ENCODE measurements around the gene FAM228A. TPM values are rescaled to one million over a fixed set of nuclear protein-coding genes. Genes with fewer than 3 reads are reported as not detected.

The FAM228A gene
- total and polyA plus RNA-seq, 2 donors (not counting 1 experiment from before 2014, with no cell fraction given) = 0.07 TPM; not detected in 1

GRCh38 chr2:24160761-24161160 is 14.1 kb upstream of the FAM228A start:
- Histone ChIP-seq H3K27me3 (replicated peaks in 1 of 4; ENCODE audit: control extremely low read depth in 1 of 4, control insufficient read depth in 3 of 4, insufficient read depth in 4 of 4, low read length in 3 of 4) (no peaks in the 10 kb centered on the region), H3K9ac (ENCODE audit: low read length) (no peak overlapping the region), H3K4me1 (ENCODE audit: control insufficient read depth in 2 of 2, insufficient read depth in 2 of 2, low read length in 2 of 2) (peaks cover 8 to 11% of the 10 kb centered on the region in 2 donors), H4K20me1 (ENCODE audit: control insufficient read depth, insufficient read depth, low read length, poor library complexity, severe bottlenecking) (no peaks in the 10 kb centered on the region), H3K79me2 (ENCODE audit: control insufficient read depth, insufficient read depth, low read length) (no peaks in the 10 kb centered on the region), H3K27ac (ENCODE audit: low read length in 2 of 2) (no peak overlapping the region), H3K4me2 (replicated peaks; ENCODE audit: low read depth, low read length, poor library complexity, severe bottlenecking) (no peak overlapping the region), H3K36me3 (replicated peaks in 1 of 2; ENCODE audit: control extremely low read depth in 1 of 2, control insufficient read depth in 1 of 2, extremely low read depth in 1 of 2, insufficient read depth in 2 of 2, low read length in 1 of 2) (no peaks in the 10 kb centered on the region), H2AFZ (ENCODE audit: insufficient read depth, low read depth, low read length, poor library complexity, severe bottlenecking) (no peak overlapping the region), H3K9me3 (ENCODE audit: control extremely low read depth in 1 of 3, control insufficient read depth in 2 of 3, insufficient read depth in 1 of 3, low read length in 2 of 3) (peaks cover 0 to 5% (median 4%) of the 10 kb centered on the region in 3 donors), H3K4me3 (ENCODE audit: control extremely low read depth in 1 of 5, extremely low read depth in 1 of 5, insufficient read depth in 1 of 5, low read depth in 2 of 5, low read length in 4 of 5) (no peak overlapping the region)
- DNase-seq (no peak), ATAC-seq (ENCODE audit: low read depth) (no peak)
- ChIA-PET POLR2A (no interaction called here), CTCF (interaction anchor here (2.7 kb wide), 1 partner anchor 336 kb away, joined by 9 read pairs; no protein-coding TSS in a partner anchor)
- Mint-ChIP-seq H3K4me3 (no peak overlapping the region), H3K9me3 (ENCODE audit: insufficient read depth) (no peaks in the 10 kb centered on the region), H3K4me1 (peaks cover 9% of the 10 kb centered on the region), H3K27me3 (no peaks in the 10 kb centered on the region), H3K27ac (no peak overlapping the region)
- no peak for TF ChIP-seq CTCF (IDR thresholded peaks at IDR 0.05)
- no peak for TF ChIP-seq EZH2 (IDR thresholded peaks at IDR 0.05; ENCODE audit: borderline replicate concordance, insufficient read depth, low read depth, low read length, poor library complexity, severe bottlenecking)
- intact Hi-C loops (cut with micrococcal nuclease) = no loop called here

GRCh38 chr2:24162494-24162893 is 12.4 kb upstream of the FAM228A start:
- Histone ChIP-seq H3K27me3 (replicated peaks in 1 of 4; ENCODE audit: control extremely low read depth in 1 of 4, control insufficient read depth in 3 of 4, insufficient read depth in 4 of 4, low read length in 3 of 4) (no peaks in the 10 kb centered on the region), H3K9me3 (ENCODE audit: control extremely low read depth in 1 of 3, control insufficient read depth in 2 of 3, insufficient read depth in 1 of 3, low read length in 2 of 3) (peaks cover 0 to 5% (median 4%) of the 10 kb centered on the region in 3 donors), H3K79me2 (ENCODE audit: control insufficient read depth, insufficient read depth, low read length) (no peaks in the 10 kb centered on the region), H3K9ac (ENCODE audit: low read length) (no peak overlapping the region), H3K36me3 (replicated peaks in 1 of 2; ENCODE audit: control extremely low read depth in 1 of 2, control insufficient read depth in 1 of 2, extremely low read depth in 1 of 2, insufficient read depth in 2 of 2, low read length in 1 of 2) (no peaks in the 10 kb centered on the region), H3K4me2 (replicated peaks; ENCODE audit: low read depth, low read length, poor library complexity, severe bottlenecking) (no peak overlapping the region), H3K27ac (ENCODE audit: low read length in 2 of 2) (no peak overlapping the region), H4K20me1 (ENCODE audit: control insufficient read depth, insufficient read depth, low read length, poor library complexity, severe bottlenecking) (no peaks in the 10 kb centered on the region), H3K4me3 (ENCODE audit: control extremely low read depth in 1 of 5, extremely low read depth in 1 of 5, insufficient read depth in 1 of 5, low read depth in 2 of 5, low read length in 4 of 5) (no peak overlapping the region), H3K4me1 (ENCODE audit: control insufficient read depth in 2 of 2, insufficient read depth in 2 of 2, low read length in 2 of 2) (peaks cover 8 to 11% of the 10 kb centered on the region in 2 donors), H2AFZ (ENCODE audit: insufficient read depth, low read depth, low read length, poor library complexity, severe bottlenecking) (no peak overlapping the region)
- no CpG with 5 or more reads among the region's 1 CpG for WGBS (ENCODE audit: insufficient coverage)
- Mint-ChIP-seq H3K4me1 (peaks cover 9% of the 10 kb centered on the region), H3K4me3 (no peak overlapping the region), H3K9me3 (ENCODE audit: insufficient read depth) (no peaks in the 10 kb centered on the region), H3K27ac (no peak overlapping the region), H3K27me3 (no peaks in the 10 kb centered on the region)
- TF ChIP-seq CTCF (IDR thresholded peaks at IDR 0.05) (no peak), EZH2 (IDR thresholded peaks at IDR 0.05; ENCODE audit: borderline replicate concordance, insufficient read depth, low read depth, low read length, poor library complexity, severe bottlenecking) (no peak)
- POLR2A ChIA-PET = no interaction called here
- CTCF ChIA-PET = interaction anchor here (0.6 to 2.7 kb wide), 10 partner anchors 10 to 1539 kb away, joined by 3 to 9 read pairs (median 4); partner anchors contain the start of gene TP53I3
- no peak for DNase-seq
- intact Hi-C loops (cut with micrococcal nuclease) = no loop called here
- no peak for ATAC-seq (ENCODE audit: low read depth)

All from B cell (primary cell).